ENCODE measurements around the gene PLXNA1.

PLXNA1 gene

DNA sequence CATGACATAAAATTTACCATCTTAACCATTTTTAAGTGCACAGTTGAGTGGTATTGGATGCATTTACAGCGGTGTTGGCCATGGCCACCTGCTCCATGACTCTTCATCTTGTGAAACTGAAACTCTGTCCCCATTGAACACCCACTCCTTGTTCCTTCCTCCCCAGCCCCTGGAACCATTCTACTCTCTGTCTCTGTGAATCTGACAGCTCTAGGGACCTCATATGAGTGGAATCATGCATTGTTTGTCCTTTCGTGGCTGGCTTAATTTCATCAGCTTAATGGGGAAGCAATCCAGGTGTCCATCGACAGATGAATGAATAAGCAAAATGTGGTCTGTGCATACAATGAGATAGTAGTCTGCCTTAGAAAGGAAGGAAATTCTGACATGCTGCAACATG, 42.5 kb downstream of the PLXNA1 start:
- no peak for DNase-seq

DNA sequence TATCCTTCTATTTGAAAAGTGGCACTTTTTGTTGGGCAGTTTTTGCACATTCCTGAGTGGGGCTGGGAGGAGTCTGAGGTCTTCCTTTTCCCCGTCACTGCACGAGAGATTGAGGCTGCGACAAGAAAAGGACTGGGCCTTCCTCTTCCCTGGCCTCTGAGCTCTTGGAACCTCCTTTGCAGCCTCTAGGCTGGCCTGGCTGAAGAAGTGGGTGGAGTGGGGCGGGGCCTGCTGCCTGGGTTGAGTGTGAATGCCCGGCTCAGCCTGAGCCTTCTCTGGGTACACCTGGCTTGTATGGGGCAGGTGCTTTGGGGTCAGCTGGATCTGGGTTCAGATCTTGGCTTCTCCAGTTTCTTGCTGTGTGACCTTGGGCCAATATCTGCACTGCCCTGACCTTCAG, 43.1 kb downstream of the PLXNA1 start:
- DNase-seq, result no peak

DNA sequence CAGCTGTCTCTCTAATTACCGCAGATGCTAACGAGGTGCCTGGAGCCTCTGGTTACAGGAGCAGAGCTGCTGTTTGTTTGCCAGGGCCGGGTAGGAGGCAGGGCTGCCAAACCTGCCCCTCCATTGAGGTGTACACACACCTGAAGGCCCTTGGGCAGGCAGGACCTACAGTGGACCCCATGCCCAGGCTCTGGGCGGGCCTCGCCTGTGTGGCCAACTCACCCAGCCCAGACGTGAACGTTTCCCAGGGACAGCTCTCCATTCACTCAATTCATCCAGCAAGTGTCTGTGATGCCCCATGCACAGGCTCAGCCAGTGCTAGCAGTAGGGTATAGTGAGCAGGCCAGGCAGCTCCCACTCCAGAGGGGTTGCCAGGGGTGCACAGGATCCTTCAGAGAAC, 43.7 kb downstream of the PLXNA1 start:
- no peak for DNase-seq

DNA sequence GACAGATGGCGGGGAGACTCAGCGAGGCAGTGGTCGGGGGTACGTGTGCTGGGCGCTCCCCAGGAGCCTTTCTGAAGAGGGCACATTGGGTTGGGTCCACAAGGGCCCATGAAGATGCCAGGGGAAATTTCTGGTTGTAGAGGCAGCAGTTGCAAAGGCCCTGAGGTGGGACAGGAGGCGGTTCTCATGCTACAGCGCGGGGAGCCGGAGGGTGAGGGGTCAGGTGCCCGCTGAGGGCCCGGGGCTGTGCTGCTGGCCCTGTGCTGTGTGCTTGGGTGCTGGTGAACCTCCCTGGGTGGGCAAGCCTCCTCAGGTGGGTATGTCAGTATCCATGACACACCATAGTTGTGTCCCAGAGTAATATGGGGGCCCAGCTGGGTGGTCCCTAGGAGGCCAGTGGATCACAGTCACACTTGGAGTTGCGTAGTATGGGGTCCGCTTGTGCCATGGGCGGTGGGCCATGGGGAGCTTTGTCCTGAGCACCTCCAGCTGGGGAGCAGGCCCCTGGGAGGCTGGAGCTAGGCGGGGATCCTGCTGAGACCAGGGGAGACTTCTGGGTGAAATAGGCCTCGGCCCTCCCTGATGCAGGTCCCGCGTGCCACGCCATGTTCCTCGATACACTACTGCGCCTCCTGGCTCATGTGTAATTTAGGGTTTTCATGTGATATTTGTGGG, 44.3 kb downstream of the PLXNA1 start:
- DNase-seq, result no peak

DNA sequence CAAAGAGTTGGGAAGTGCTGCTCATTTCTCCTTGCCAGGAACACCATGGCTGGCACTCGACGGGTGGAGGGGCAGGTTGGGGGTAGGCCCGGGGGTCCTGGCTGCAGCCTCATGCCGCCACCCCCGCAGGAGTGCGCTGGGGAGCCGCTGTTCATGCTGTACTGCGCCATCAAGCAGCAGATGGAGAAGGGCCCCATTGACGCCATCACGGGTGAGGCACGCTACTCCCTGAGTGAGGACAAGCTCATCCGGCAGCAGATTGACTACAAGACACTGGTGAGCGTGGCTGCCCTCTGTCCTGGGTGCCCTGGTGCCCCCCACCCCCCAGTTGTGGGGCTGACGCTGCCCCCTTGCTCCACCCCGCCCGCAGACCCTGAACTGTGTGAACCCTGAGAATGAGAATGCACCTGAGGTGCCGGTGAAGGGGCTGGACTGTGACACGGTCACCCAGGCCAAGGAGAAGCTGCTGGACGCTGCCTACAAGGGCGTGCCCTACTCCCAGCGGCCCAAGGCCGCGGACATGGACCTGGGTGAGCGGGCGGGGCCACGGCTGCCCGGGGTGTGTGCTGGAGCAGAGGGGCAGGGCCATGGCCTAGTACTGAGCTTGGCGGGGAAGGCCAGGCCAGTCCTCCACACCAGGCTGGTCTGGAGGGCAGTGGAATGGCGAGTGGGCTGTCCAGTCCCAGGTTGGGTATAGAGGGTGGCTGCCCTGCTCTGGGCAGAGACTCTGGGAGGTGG, 45.1 kb downstream of the PLXNA1 start:
- no peak for DNase-seq

DNA sequence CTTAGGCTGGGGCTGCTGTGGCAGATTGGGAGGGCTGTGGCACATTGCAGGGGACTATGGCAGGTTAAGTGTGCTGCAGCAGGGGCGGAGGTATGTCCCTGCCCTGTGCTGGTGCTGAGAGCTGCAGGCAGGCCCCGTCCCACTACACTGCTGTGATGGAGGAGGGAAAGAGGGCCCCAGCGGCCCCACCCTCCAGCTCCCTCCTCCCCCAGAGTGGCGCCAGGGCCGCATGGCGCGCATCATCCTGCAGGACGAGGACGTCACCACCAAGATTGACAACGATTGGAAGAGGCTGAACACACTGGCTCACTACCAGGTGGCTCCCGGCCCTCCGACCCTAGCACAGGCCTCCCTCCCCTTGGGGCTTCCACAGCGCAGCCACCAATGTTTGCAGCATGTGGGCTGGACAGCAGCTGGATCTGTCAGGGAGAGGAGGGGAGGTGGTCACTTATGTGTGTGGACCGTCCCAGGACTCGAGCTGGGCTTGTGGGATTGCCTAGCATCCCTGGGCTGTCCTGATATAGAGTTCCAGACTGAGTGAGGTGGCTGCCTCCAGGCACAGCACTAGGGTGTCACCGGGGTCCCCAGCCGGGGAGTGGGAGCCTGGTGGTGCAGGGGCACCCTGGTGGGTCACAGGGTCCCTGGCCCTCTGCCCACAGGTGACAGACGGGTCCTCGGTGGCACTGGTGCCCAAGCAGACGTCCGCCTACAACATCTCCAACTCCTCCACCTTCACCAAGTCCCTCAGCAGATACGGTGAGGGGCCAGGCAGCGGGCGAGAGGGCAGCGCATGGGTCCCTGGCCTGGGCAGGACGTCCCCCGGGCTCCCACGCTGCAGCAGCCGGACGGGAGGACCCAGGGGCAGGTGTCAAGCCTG, 46.1 kb downstream of the PLXNA1 start:
- no peak for DNase-seq

DNA sequence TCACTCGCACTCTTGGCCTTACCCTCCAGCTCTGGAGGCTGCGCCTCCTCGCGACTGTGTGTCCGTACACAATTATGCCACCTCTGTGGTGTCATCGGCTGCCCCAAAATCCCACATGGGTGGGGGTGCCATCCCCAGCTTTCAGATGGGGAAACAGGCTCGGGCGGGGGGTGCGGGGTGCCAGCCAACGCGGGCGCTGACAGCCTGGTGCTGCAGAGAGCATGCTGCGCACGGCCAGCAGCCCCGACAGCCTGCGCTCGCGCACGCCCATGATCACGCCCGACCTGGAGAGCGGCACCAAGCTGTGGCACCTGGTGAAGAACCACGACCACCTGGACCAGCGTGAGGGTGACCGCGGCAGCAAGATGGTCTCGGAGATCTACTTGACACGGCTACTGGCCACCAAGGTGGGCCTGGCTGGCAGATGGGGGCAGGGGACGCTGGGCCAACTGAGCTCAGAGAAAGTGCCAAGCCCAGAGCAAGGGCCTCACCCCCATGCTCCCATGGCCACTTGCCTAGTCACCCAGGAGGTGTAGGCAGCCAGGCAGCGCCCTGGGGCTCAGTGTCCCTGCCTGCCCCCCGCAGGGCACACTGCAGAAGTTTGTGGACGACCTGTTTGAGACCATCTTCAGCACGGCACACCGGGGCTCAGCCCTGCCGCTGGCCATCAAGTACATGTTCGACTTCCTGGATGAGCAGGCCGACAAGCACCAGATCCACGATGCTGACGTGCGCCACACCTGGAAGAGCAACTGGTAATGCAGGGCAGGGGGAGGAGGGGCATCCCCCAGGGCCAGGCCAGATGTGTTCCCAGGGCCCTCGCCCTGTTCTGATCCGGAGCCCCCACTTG, 47.0 kb downstream of the PLXNA1 start:
- DNase-seq, result no peak

DNA sequence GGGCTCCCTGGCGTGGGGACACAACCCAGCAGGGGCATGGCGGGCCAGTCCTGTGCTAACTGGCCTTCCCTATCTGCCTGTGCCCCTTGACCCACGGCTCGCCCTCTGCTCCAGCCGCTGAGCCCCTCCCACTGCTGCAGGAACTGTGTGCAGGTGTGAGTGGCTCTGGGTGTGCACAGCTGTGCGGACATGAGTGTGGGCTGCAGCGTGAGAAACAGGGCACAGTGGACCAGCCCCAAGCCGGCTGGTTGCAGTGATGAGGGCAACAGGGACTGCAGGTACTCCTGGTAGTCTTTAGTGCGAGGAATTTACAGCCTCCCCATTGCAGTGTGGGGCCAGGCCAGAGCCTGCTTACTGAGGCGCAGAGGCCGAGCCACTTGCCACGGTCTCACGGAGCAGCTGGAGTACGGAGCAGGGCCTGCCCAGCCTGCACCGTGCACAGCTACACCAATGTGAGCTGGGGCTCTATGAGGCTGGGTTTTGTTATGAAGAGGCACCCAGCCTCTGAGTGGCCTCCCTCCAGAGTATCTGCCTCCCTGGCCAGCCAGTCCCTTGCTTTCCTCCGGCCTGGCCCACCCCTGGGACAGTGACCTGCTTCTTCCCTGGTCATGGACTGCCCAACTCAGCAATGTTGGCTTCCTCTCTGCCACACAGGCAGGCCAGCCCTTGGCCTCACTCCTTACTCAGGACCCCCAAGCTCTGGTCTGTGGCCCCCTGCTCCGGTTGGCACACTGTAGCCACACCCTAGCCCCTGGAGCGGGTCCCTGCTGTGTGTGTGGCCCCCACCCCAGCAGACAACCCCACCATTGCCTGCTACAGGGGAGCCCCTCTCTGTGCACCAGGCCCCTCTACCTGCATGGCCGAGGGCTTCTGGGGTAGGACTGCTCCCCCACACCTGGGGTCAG, 47.8 kb downstream of the PLXNA1 start:
- no peak for DNase-seq

DNA sequence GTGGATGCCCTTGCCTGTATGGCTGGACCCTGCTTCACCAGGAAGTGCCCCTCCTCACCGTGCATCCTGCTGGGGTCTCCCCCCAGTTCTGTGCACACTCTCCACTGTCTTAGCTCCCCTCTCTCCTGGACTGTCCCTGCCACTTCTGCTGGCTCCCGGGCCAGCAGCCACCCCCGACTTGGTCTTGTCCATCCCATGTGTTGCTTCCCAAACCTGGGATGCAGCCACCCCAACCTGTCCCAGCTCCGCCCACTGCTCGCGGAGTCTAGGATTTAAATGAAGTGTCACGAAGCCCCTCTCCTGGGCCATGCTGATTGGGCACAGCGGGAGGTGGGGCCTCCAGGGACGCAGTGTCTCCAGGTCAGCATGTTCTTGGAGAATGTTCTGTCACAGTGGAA, 48.5 kb downstream of the PLXNA1 start:
- no peak for DNase-seq

DNA sequence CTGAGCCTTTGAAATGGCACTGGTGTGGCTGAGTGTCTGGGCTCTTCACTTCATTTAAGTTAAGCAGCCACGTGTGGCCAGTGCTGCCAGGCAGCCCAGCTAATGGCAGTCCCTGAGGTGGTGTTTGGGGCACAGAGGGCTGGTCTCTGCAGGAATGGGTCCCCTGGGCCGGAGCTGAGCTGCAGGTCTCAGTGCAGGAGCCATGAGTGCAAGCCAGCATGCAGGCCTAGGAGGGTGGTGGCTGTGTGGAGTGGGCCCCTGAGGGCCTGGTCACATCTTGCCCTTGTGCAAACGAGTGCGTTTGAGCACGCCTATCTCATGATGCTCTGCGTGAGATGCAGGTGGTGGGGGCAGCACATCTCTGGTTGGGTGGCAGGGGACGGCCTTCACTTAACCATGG, 48.9 kb downstream of the PLXNA1 start:
- no peak for DNase-seq

DNA sequence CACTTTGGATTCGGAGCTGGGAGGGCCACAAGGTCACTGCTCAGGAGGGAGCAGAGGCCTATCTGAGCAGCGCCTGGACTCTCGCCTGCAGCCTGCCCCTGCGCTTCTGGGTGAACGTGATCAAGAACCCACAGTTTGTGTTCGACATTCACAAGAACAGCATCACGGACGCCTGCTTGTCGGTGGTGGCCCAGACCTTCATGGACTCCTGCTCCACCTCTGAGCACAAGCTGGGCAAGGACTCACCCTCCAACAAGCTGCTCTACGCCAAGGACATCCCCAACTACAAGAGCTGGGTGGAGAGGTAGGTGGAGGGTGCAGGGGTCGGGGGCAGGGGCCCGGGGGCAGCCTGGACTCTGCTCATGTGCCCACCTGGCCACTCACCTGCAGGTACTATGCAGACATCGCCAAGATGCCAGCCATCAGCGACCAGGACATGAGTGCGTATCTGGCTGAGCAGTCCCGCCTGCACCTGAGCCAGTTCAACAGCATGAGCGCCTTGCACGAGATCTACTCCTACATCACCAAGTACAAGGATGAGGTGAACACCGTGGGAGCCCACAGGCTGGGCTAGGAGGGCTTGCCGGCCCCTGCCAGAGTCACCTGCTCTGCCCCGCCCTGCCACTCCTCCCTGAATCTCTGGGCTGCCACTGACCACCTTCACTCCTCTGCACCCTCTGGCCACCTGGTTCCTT, 49.5 kb downstream of the PLXNA1 start:
- DNase-seq, result no peak

Measured in NCI-H1694 (cell line).